HCT116 (cell line): ENCODE measurements around the gene CLEC5A. TPM values are rescaled to one million over a fixed set of nuclear protein-coding genes. Genes with fewer than 3 reads are reported as not detected.

Experiments used
- ATAC-seq: fragments of 200-7000 bp; cut with Tn5 transposase; 2 replicates; pipeline ENCODE4 v1.9.1; 2020; ENCODE audit warnings: mild to moderate bottlenecking, moderate library complexity
- BruUV-seq: library from RNA; stranded (reverse); fragments of 400-500 nt; replicated peaks from 2 replicates; lab custom pipeline; 2021; lab: Mats Ljungman, UMichigan
- CTCF ChIA-PET: fragments of 300-600 bp; sonication (Branson Sonifier 250); formaldehyde crosslinking; loops from one replicate; lab custom pipeline; 2021; ENCODE audit warnings: antibody characterized with exemption; lab: Charles Lee
- POLR2A ChIA-PET: fragments of 300-600, 350-600 bp; sonication (Branson Sonifier 250); formaldehyde crosslinking; loops from one replicate; lab custom pipeline; 2021; ENCODE audit warnings: antibody characterized with exemption; lab: Charles Lee
- RAD21 ChIA-PET, 2 experiments: fragments of 300-600 bp; sonication (Branson Sonifier 250); formaldehyde crosslinking; loops; one replicate each; lab custom pipeline; 2023; ENCODE audit warnings: low total read pairs in 2 of 2; ENCODE audit not compliant: uncharacterized antibody in 2 of 2, unreplicated experiment in 2 of 2, low non-redundant PET in 1 of 2; lab: Charles Lee
- DNase-seq: peaks from one replicate; pipeline ENCODE4 v3.0.0-alpha.2; 2010; ENCODE audit warnings: low read depth, low spot score
- H2AFZ ChIP-seq: fragments of 200-600 bp; shearing (Covaris generic), sonication (generic); 2 replicates; pipeline ENCODE4 v1.6.1; 2017; ENCODE audit warnings: low read depth, mixed run types, mixed read lengths, antibody characterized with exemption, low read length; ENCODE audit not compliant: poor library complexity, severe bottlenecking
- H3K27ac ChIP-seq: 2 replicates; pipeline ENCODE4 v1.5.1; 2012; ENCODE audit warnings: low read depth, low read length
- H3K27me3 ChIP-seq: fragments of 200-600 bp; sonication (generic); 2 replicates; pipeline ENCODE4 v1.6.1; 2016; ENCODE audit warnings: mixed run types, low read length, mixed read lengths; ENCODE audit not compliant: insufficient read depth
- H3K36me3 ChIP-seq, 2 experiments: fragments of 200-500 bp in 1 of 2; fragments of 200-600 bp in 1 of 2; sonication (Bioruptor generic) in 1 of 2; sonication (generic) in 1 of 2; 2 replicates each; pipeline versions ENCODE4 v1.5.1 to v1.6.1; 2014 to 2016; ENCODE audit warnings: low read length in 2 of 2, inconsistent platforms in 1 of 2, mixed read lengths in 1 of 2, mixed run types in 1 of 2; ENCODE audit not compliant: insufficient read depth in 2 of 2, control insufficient read depth in 1 of 2
- H3K4me1 ChIP-seq, 2 experiments: fragments of 200-600 bp in 1 of 2; sonication (generic) in 1 of 2; 2 replicates each; pipeline versions ENCODE4 v1.5.1 to v1.6.1; 2012 to 2017; ENCODE audit warnings: low read length in 2 of 2, inconsistent platforms in 1 of 2, mild to moderate bottlenecking in 1 of 2, mixed read lengths in 1 of 2, mixed run types in 1 of 2, moderate library complexity in 1 of 2; ENCODE audit not compliant: insufficient read depth in 2 of 2, control insufficient read depth in 1 of 2
- H3K4me2 ChIP-seq: fragments of 200-600 bp; sonication (generic); 2 replicates; pipeline ENCODE4 v1.6.1; 2017; ENCODE audit warnings: mixed run types, low read length, mixed read lengths
- H3K4me3 ChIP-seq, 2 experiments: fragments of 200-600 bp in 1 of 2; sonication (generic) in 1 of 2; replicated peaks in 1 of 2; 2 replicates each; pipeline ENCODE4 v1.5.1; 2011 to 2016; ENCODE audit warnings: low read length in 2 of 2, control low read depth in 1 of 2, low read depth in 1 of 2, mild to moderate bottlenecking in 1 of 2, mixed read lengths in 1 of 2, mixed run types in 1 of 2
- H3K79me2 ChIP-seq: fragments of 200-600 bp; sonication (generic); 2 replicates; pipeline ENCODE4 v1.6.1; 2017; ENCODE audit warnings: mild to moderate bottlenecking, mixed run types, low read length, moderate library complexity, mixed read lengths; ENCODE audit not compliant: insufficient read depth
- H3K9ac ChIP-seq: fragments of 200-600 bp; sonication (generic); 2 replicates; pipeline ENCODE4 v1.6.1; 2016; ENCODE audit warnings: low read length, mixed read lengths
- H3K9me2 ChIP-seq: fragments of 200-600 bp; sonication (generic), shearing (Covaris generic); 2 replicates; pipeline ENCODE4 v1.6.1; 2017; ENCODE audit warnings: mixed run types, mild to moderate bottlenecking, moderate library complexity; ENCODE audit not compliant: insufficient read depth
- H3K9me3 ChIP-seq, 2 experiments: fragments of 200-500 bp in 1 of 2; fragments of 200-600 bp in 1 of 2; sonication (Bioruptor generic) in 1 of 2; sonication (generic) in 1 of 2; 2 replicates each; pipeline ENCODE4 v1.6.1; 2014 to 2017; ENCODE audit warnings: low read length in 2 of 2, mixed read lengths in 2 of 2, inconsistent platforms in 1 of 2, low read depth in 1 of 2, mild to moderate bottlenecking in 1 of 2, mixed run types in 1 of 2, moderate library complexity in 1 of 2; ENCODE audit not compliant: control insufficient read depth in 1 of 2, insufficient read depth in 1 of 2
- H4K20me1 ChIP-seq: fragments of 200-600 bp; sonication (generic), shearing (Covaris generic); 2 replicates; pipeline ENCODE4 v1.6.1; 2017; ENCODE audit warnings: mixed run types, mild to moderate bottlenecking, moderate library complexity; ENCODE audit not compliant: insufficient read depth
- CBX3 ChIP-seq: IDR thresholded peaks from 2 replicates; pipeline ENCODE4 v1.6.1; 2012; ENCODE audit warnings: low read depth
- CEBPB ChIP-seq: IDR thresholded peaks from 2 replicates; pipeline ENCODE4 v1.6.1; 2012; ENCODE audit warnings: low read depth
- CTCF ChIP-seq, 3 experiments: fragments of 200-600 bp in 1 of 3; sonication (generic) in 1 of 3; IDR thresholded peaks in 2 of 3; conservative IDR thresholded peaks in 1 of 3; 2 replicates each; pipeline ENCODE4 v1.5.1; 2012 to 2017; ENCODE audit warnings: low read depth in 2 of 3, low read length in 2 of 3, antibody characterized with exemption in 1 of 3, borderline replicate concordance in 1 of 3, control low read depth in 1 of 3, mild to moderate bottlenecking in 1 of 3, mixed read lengths in 1 of 3, mixed run types in 1 of 3, moderate library complexity in 1 of 3; ENCODE audit not compliant: insufficient read depth in 1 of 3
- ELF1 ChIP-seq: IDR thresholded peaks from 2 replicates; pipeline ENCODE4 v1.6.1; 2012; ENCODE audit warnings: low read depth, borderline replicate concordance
- EZH2 ChIP-seq: fragments of 200-600 bp; sonication (generic); IDR thresholded peaks from 2 replicates; pipeline ENCODE4 v1.6.1; 2017; ENCODE audit warnings: antibody characterized with exemption, mixed run types
- FOSL1 ChIP-seq: IDR thresholded peaks from 2 replicates; pipeline ENCODE4 v1.6.1; 2012; ENCODE audit warnings: low read depth
- JUND ChIP-seq: IDR thresholded peaks from 2 replicates; pipeline ENCODE4 v1.6.1; 2012
- POLR2A ChIP-seq: IDR thresholded peaks from 2 replicates; pipeline ENCODE4 v1.7.0; 2011; ENCODE audit warnings: borderline replicate concordance; ENCODE audit not compliant: insufficient read depth, insufficient read length; ENCODE audit errors: extremely low read depth
- RAD21 ChIP-seq: IDR thresholded peaks from 2 replicates; pipeline ENCODE4 v1.6.1; 2012; ENCODE audit warnings: low read depth, mild to moderate bottlenecking
- SIN3A ChIP-seq: IDR thresholded peaks from 2 replicates; pipeline ENCODE4 v1.6.1; 2012; ENCODE audit warnings: low read depth
- SP1 ChIP-seq: IDR thresholded peaks from 2 replicates; pipeline ENCODE4 v1.6.1; 2012; ENCODE audit warnings: low read depth
- SRF ChIP-seq: IDR thresholded peaks from 2 replicates; pipeline ENCODE4 v1.6.1; 2012; ENCODE audit warnings: low read depth
- TCF7L2 ChIP-seq: IDR thresholded peaks from 2 replicates; pipeline ENCODE4 v1.7.0; 2011; ENCODE audit warnings: borderline replicate concordance, inconsistent platforms; ENCODE audit not compliant: insufficient read depth, insufficient read length; ENCODE audit errors: extremely low read depth
- ZBTB33 ChIP-seq: IDR thresholded peaks from 2 replicates; pipeline ENCODE4 v1.6.1; 2011; ENCODE audit warnings: mild to moderate bottlenecking, low read length, moderate library complexity; ENCODE audit not compliant: insufficient replicate concordance; ENCODE audit errors: extremely low read depth
- ZFX ChIP-seq: fragments of 450-650 bp; IDR thresholded peaks from 2 replicates; pipeline ENCODE4 v1.6.1; 2017
- ZNF274 ChIP-seq: fragments of 200-500 bp; sonication (Bioruptor generic); IDR thresholded peaks from 2 replicates; pipeline ENCODE4 v1.6.1; 2014; ENCODE audit warnings: mild to moderate bottlenecking, low read depth, low read length, inconsistent platforms
- intact Hi-C: fragments of 100-400 bp; cut with micrococcal nuclease; formaldehyde crosslinking; loops from 2 replicates; pipeline ENCODE4 v1.10.0; 2022
- total RNA-seq: library from RNA; stranded (reverse); gene quantifications from one replicate; pipeline ENCODE4 v1.2.1, GENCODE V29; 2021; ENCODE audit not compliant: unreplicated experiment
- TF ChIP-seq, protein P1 (sequence below): IDR thresholded peaks from 2 replicates; pipeline ENCODE4 v1.6.1; 2012

Gene CLEC5A
- total RNA-seq, 1 experiment from 2014 or later: 0.32 TPM

GRCh38 chr7:141993354-141993753 lies 46.6 kb upstream of the CLEC5A start:
- CTCF ChIA-PET: no interaction called here
- POLR2A ChIA-PET: no interaction called here
- intact Hi-C loops: no loop called here
- H2AFZ ChIP-seq: no peak overlapping the region
- H4K20me1 ChIP-seq: no peaks in the 10 kb centered on the region
- no peaks in the 10 kb centered on the region for H3K9me2 ChIP-seq
- DNase-seq: no peak
- H3K27ac ChIP-seq: no peak overlapping the region
- H3K27me3 ChIP-seq: no peaks in the 10 kb centered on the region
- H3K4me3 ChIP-seq: no peak overlapping the region
- TF ChIP-seq TCF7L2 (no peak), JUND (no peak), ELF1 (no peak), POLR2A (no peak), ZNF274 (no peak), CBX3 (no peak), SIN3A (no peak), EZH2 (no peak), ZFX (no peak), CEBPB (no peak), CTCF (IDR thresholded peaks at IDR 0.05 in 2 of 3, conservative IDR thresholded peaks at IDR 0.05 in 1 of 3; ENCODE audit: borderline replicate concordance in 1 of 3, insufficient read depth in 1 of 3, low read depth in 2 of 3, low read length in 2 of 3) (no peak), RAD21 (no peak), ZBTB33 (no peak), SRF (no peak), FOSL1 (no peak), SP1 (no peak)
- TF ChIP-seq, protein P1, sequence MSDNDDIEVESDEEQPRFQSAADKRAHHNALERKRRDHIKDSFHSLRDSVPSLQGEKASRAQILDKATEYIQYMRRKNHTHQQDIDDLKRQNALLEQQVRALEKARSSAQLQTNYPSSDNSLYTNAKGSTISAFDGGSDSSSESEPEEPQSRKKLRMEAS: no peak
- TF ChIP-seq, all 23 proteins: peak for 0
- H3K79me2 ChIP-seq: no peaks in the 10 kb centered on the region
- no peak for ATAC-seq
- H3K4me2 ChIP-seq: no peak overlapping the region
- no peak overlapping the region for H3K9ac ChIP-seq
- no TSS peak for BruUV-seq
- H3K9me3 ChIP-seq: no peaks in the 10 kb centered on the region
- no peaks in the 10 kb centered on the region for H3K4me1 ChIP-seq
- RAD21 ChIA-PET: no interaction called here
- H3K36me3 ChIP-seq: no peaks in the 10 kb centered on the region
